ENCODE data around the gene PRKCA.

PRKCA gene

DNA sequence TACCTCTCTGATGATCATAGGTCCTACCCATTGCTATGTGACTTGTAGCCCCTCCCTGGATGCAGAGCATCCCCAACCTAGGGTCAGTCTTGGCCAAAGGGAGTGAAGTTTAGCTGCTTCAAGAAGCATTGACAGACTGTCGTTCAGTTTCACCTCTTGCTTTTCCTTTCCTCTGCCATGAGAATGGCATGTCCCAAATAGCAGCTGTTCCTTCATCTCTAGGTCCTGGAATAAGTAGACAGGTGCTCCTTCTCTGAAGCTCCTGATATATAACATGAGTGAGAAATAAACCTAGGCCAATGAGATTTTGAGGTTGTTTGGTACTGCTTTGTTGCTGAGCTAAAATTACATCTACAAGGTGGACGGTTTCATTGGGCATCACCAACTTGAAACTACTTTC, 328.0 kb downstream of the PRKCA start:
- in situ Hi-C loops (cut with HindIII; ENCODE audit: low pct_ligation_motif_present, low pct_unique_long_range_greater_than_20kb, low sequenced_read_pairs) = no loop called here

DNA sequence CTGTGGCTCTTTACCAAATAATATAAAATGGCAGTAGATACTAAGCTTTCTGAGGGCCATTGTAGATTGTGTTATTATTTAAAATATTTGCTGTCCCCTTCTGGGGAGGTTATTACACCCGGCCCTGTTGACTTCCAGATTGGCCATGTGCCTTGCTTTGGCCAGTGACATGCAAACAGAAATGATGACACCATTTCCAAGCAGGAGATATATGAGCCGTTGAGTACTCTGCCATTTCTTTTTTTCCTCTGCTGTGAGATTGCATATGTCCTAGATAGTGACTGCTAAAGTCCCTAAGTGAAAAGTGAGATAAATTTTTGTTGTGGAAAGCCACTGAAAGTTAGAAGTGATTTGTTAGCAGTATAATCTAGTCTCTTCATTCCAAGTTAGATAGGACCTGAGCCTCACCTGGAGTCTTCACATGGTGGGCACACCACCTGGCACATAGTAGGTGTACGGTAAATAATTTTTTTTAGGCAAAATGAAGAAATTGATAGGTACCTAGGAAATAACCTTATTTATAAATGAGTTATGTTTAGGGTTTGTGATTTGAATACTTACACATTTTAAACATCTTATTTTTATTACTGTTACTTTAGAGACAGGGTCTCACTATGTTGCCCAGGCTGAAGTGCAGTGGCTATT, 328.5 kb downstream of the PRKCA start:
- DNase-seq = no peak
- in situ Hi-C loops (cut with HindIII; ENCODE audit: low pct_ligation_motif_present, low pct_unique_long_range_greater_than_20kb, low sequenced_read_pairs) = no loop called here

More for the DNA sequence above, 328.0 kb downstream of the PRKCA start:
- no peak for DNase-seq

DNA sequence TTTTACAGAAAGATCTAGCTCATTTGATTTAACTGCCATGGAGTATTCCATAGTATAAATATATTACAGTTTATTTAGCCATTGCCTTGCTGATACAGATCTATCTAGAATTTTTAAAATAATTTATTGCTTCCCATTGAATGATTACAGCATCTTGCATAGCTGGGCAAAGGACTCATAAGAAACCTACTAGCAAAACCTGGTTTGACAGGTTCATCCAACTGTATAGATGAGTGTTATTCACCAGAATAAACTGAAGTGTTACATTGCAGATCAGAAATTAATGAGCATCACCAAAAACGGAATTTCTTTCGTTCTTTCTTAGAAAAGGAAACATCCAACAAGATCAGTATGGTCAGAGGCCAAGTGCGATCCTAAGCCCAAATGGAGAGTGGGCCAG, 330.3 kb downstream of the PRKCA start:
- in situ Hi-C loops (cut with HindIII; ENCODE audit: low pct_ligation_motif_present, low pct_unique_long_range_greater_than_20kb, low sequenced_read_pairs) = no loop called here
- DNase-seq = no peak

DNA sequence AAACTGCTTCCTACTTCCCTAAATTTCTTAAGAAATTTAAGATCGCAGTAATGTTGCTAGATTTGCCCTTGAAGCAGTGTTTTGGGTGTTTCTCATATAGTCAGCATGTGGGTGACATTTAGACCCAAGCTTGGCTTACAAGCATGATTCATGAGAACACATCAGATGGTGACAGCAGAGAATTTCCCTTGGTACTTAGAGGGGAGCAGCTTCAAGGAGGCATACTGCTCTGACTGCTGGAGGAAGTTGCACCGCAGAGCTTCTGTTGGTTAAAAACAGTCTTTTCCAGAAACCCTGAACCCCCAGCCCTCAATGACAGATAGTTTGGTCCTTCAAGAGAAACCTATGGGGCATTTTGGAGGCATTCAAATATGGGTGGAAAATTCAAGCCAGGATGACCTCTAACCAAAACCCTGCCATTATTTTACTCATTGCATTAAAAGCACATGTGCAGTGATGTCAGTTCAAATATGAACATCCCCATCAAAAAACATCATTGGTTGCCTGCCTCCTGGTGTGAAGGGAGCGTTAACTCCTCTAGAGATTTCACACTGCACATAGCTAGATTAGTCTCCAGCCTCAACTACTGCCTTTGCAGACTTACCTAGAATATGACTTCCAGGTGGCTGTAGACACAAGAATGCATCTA, 331.0 kb downstream of the PRKCA start:
- in situ Hi-C loops (cut with HindIII; ENCODE audit: low pct_ligation_motif_present, low pct_unique_long_range_greater_than_20kb, low sequenced_read_pairs) = no loop called here
- no peak for DNase-seq

DNA sequence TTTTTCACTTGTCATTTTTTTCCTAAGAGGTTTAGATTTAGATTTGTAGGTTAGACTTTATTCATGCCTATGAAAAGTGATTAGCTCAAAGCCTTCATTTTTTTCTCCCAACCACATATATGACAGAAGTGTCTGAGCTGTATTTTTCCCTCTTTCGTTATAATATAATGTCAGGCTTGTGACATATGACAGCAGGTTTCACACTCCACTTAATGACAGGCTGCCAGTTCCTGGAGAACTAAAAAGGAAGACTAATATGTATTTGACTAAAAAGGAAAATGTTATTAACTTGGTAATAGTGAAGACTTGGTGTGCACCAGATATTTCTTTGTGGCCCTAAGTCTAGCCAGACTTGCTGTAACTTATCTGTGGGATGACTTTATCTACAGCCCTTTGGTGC, 331.8 kb downstream of the PRKCA start:
- DNase-seq = no peak
- in situ Hi-C loops (cut with HindIII; ENCODE audit: low pct_ligation_motif_present, low pct_unique_long_range_greater_than_20kb, low sequenced_read_pairs) = no loop called here

DNA sequence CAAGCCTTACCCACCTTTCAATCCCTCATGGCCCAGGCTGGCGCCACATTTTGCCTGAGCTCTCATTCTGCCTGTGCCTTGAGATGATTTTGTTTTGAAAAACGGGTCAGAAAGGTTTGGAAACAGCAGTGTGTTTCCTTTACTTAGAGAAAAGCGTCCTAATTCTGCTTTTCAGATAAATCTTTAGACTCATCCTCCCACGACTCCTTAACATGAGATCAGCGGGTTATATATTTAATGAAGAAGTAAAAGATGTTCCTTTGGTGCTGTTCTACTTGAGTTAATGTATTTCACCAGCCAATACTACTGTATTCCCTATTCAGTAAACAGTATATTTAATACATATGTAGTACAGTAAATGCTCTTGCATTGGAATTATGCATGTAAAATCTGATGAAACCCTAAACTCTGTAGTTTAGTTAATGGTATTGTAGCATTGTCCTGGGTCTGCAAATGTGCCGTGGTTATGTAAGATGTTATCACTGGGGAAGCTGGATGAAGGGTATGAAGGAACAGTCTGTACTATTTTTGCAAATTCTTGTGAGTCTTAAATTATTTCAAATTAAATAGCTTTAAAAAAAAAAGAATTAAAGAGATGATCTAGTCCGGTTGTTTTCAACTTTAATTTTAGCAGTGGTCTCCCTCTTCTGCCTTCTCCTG, 333.1 kb downstream of the PRKCA start:
- in situ Hi-C loops (cut with HindIII; ENCODE audit: low pct_ligation_motif_present, low pct_unique_long_range_greater_than_20kb, low sequenced_read_pairs) = no loop called here
- DNase-seq = no peak

DNA sequence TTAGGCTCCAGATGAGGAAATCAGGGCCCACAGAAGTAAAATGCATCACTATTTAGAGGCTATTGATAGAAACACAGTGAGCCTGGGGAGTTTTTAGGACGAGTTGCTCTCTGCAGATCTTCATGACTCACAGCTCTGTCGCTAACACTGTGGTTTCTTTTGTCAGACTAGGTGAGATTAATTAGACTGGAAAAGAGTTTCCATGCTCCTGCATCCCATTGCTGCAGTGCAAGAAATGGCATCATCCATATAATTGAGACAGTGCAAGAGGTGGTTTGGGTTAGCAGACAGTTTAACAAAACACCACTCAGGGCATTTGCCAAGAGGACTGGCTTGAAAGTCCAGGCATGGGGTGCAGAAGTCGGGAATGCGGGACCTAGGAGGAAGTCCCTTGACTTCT, 333.7 kb downstream of the PRKCA start:
- in situ Hi-C loops (cut with HindIII; ENCODE audit: low pct_ligation_motif_present, low pct_unique_long_range_greater_than_20kb, low sequenced_read_pairs) = no loop called here
- no peak for DNase-seq

DNA sequence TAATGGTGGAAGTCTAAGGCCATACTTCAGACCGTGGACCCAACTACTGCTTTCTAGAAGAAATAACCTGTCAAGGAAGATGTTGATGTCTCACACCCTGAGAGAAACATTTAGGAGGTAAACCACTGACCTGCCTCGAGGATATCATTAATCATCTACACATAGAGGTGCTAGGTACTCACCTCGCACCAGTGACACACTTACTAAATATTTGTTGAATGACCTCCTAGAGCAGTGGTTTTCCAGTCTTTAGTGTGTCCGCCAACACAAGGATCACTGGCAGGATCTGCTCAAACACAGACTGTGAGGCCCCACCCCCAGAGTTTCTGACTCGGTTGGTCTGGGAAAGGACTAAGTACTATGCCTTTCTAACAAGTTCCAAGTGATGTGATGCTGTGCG, 335.1 kb downstream of the PRKCA start:
- DNase-seq = no peak
- in situ Hi-C loops (cut with HindIII; ENCODE audit: low pct_ligation_motif_present, low pct_unique_long_range_greater_than_20kb, low sequenced_read_pairs) = no loop called here

DNA sequence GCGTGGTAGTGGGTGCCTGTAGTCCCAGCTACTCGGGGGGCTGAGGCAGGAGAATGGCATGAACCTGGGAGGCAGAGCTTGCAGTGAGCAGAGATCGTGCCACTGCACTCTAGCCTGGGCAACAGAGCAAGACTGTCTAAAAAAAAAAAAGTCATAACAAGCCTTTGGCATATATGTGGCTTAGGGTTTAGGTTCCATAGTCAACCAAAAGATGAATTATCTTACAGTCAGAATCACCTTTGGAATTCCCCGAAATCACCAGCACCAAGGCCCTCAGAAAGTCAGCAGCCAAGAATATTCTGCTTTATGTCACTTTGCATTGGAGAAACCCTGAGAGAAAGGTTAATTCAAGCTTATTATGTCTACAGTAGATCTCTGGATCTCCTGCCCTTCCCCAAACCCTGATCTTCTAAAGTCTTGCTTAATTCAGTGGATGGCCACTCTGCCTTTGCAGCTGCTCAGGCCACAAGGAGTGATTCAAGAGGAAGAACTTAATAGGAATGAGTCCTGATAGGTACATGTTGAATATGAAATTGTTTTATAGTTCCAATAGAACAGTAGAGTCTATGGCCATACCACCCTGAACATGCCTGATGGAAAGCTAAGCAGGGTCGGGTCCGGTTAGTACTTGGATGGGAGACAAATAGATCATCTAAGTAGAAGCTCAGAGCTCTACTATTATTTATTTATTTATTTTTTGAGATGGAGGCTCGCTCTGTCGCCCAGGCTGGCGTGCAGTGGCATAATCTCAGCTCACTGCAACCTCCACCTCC, 336.5 kb downstream of the PRKCA start:
- in situ Hi-C loops (cut with HindIII; ENCODE audit: low pct_ligation_motif_present, low pct_unique_long_range_greater_than_20kb, low sequenced_read_pairs) = no loop called here
- DNase-seq = no peak

DNA sequence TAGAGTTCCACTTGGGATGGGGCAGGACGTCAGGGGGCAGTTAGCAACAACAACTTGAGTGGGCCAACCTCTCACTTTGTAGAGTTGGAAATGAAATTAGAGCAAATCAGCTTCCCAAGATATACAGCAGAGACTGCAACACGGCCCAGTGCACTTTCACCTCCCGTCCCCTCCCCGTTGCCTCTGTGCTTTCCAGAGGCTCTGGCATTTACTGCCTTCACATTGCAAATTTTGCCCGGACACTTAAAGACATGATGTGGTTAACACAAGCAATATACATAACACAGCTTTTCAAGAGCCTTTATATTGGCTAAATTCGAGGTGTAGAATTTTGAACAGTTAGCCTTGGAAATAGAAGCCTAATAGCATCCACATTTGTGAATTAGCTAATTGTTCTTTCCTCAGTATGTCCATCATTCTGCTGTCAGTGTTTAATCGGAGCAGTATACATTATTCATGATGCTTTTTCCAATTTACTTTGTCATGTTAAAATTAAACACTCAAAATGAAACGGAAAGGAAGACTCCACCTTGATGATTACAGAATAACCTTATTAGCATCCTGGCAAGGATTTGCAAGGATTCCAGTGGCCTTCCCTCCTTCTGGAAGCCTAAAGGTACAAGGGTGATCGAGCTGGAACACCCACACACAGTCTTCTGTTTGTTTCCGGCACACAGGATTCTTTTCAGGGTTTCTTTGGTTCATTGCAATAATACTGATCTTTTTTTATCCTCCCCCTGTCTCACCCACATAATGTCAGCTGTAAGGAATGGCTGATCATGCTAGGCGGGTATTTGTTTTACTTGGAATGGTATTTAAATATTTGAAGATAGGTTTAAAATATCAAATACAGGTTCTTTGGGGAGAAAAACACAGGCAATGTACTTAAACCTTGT, 341.6 kb downstream of the PRKCA start:
- in situ Hi-C loops (cut with HindIII; ENCODE audit: low pct_ligation_motif_present, low pct_unique_long_range_greater_than_20kb, low sequenced_read_pairs) = no loop called here
- no peak for DNase-seq

DNA sequence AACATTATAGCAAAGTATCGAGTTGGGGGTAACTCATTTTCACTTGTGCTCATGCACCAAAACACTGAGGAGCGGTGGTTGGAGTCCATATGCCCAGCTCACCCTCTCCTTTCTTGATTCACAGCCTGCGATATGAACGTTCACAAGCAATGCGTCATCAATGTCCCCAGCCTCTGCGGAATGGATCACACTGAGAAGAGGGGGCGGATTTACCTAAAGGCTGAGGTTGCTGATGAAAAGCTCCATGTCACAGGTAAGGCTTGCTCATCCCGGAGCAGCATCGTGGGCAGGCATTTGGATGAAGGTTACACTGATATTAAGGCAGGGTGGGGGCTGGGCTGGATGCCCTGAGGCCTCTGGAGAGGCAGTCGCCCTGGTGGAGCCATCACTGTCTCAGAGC, 342.8 kb downstream of the PRKCA start:
- no peak for DNase-seq
- in situ Hi-C loops (cut with HindIII; ENCODE audit: low pct_ligation_motif_present, low pct_unique_long_range_greater_than_20kb, low sequenced_read_pairs) = no loop called here

DNA sequence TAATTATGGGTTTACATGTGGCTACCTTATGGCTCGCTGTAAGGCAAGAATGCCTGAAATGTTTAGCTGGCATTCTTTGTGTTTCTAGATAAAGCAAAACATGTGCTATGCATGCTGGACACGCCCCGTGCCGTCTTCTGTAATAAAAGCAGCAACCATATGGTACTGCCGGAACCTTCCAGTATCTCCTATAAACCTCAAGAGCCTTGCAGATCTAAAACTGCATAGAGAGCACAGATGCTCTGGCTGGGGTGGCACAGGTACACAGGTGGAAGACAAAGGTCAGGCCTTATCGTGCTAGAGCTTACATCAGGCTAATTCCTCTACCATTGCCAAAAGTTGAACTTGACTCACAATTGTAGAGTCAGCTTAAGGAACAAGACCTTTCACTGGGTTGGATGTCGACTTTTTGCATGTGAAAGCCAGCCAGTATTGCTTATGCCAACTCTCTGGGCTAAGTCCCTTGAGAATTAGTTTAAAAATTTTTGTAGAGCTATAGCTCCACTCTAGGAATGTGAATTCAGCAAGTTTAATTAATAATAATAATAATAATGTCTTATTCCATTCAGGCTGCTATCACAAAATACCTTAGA, 345.1 kb downstream of the PRKCA start:
- in situ Hi-C loops (cut with HindIII; ENCODE audit: low pct_ligation_motif_present, low pct_unique_long_range_greater_than_20kb, low sequenced_read_pairs) = no loop called here
- DNase-seq = no peak

DNA sequence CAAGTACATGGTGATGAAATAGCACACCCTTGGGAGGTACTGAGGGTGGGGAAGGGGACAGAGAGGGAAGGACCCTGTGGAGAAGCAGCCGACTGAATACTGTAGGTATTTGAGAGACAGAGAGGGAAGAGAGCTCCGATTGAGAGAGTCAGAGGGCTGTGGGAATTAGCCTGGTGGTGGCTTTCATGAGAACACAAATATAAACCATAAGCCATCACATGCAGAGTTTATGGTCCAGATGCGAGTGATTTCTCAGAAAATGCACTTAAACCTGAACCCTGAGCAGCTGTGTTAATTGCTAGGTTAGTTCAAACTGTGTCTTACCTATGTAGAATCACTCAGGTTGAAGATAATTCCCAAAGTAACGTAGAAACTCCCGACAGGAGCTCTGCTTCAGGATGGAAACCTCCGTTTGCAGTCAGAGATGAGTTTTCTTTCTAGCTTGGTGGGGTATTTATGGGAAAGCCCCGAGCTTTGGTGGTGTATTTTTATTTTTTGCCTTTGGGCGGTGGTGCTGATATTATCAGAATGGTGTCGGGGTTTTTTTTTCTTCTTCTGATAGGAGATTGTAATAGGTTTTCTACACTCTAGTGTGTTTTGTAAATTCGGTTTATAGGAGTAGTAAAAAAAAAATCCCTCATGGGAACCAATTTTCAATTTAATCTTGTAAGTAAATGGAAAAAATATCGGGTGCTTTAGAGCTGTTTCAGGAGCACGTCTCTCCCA, 347.6 kb downstream of the PRKCA start:
- in situ Hi-C loops (cut with HindIII; ENCODE audit: low pct_ligation_motif_present, low pct_unique_long_range_greater_than_20kb, low sequenced_read_pairs) = no loop called here
- no peak for DNase-seq

DNA sequence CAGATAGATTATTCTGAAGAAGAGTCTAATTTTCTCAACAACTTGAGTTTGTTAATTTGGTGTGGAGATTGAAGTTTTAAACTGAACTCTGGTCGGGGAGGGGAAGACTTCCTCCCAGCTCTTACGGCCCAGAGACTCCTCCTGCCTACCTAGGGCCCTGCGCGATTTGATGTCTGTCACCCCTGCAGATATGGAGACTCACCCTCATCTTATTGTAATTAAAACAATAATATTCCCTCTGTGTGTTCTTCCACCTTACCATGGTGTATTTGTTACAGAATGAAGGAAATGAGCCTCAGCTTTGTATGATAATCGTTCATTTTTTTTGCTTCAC, 348.1 kb downstream of the PRKCA start:
- no peak for DNase-seq
- in situ Hi-C loops (cut with HindIII; ENCODE audit: low pct_ligation_motif_present, low pct_unique_long_range_greater_than_20kb, low sequenced_read_pairs) = no loop called here

DNA sequence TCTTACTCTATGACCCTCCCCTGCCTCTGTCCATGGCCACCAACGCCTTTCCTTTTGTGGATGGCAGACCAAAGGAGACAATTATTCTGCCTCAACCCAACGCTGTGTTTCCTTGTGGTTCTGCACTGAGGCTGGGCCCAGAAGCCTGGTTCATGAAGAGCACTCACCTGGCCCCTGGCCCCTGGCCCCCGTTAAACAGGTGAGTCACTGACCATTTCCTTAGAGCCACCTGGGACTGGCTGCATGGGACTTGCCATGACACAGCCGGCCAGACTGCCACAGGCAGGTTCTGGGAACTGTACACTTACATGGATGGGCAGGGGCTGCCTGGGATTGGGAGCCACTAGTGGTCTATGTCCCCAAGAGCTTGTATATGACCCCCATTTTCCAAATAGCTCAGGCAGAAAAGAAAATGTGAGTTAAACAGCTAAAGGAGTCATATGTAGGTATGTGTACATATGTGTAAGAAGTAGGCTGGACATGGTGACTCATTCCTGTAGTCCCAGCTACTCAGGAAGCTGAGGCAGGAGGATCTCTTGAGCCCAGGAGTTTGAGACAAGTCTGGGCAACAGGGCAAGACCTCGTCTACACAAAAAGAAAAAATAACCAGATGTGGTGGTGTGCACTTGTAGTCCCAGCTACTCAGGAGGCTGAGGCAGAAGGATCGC, 350.6 kb downstream of the PRKCA start:
- in situ Hi-C loops (cut with HindIII; ENCODE audit: low pct_ligation_motif_present, low pct_unique_long_range_greater_than_20kb, low sequenced_read_pairs) = no loop called here
- DNase-seq = no peak

DNA sequence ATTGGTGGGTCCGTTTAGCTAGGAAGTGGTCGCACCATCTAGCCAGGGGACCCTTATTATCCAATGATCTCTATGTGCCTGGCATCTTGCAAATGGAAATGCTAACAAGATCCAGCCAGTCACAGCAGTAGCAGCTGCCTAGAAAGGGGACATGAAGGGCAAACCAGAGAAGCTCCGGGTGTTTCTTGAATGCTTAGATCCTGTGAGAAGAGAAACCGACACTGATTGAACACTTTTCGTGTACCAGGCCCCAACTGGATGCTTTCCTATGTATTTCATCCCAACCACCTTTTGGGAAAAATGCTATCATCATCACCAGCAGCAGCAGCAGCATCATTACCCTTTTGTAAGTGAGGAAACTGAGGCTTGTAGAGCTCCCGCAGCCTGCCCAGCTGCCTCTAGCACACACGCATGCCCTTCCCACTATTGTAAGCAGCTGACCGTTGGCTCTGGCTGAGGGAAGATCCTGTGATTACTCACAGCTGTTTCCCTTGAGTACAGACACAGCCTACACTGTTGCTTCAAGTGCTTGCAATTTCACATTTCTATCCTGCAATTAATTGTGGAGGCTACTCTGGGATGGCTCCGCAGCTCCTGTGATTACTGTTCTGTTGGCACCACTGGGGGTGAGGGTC, 351.8 kb downstream of the PRKCA start:
- DNase-seq = no peak

DNA sequence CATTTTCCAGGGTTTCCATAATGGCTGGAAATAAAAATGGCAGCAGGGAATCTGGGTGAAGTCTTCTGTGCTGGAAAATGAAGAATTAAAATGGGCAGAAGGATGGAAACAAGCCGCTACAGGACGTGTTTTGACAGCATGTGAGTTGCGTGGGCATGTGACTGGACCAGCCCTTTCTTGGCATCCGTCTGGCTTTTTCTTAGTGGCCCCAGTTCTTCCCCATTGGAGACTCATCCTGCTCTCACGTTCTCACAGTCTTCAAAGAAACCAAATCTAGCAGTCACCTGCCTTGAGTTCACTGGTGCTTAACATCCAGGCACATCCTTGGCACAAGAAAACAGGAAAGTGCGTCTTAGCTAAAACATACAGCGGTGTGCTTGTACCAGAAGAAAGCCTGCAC, 352.4 kb downstream of the PRKCA start:
- in situ Hi-C loops (cut with HindIII; ENCODE audit: low pct_ligation_motif_present, low pct_unique_long_range_greater_than_20kb, low sequenced_read_pairs) = no loop called here
- DNase-seq = no peak

More for the DNA sequence above, 351.8 kb downstream of the PRKCA start:
- in situ Hi-C loops (cut with HindIII; ENCODE audit: low pct_ligation_motif_present, low pct_unique_long_range_greater_than_20kb, low sequenced_read_pairs) = no loop called here

All from ACHN (cell line).